Measurements from ENCODE around the gene RABGAP1L. TPM values are rescaled to one million over a fixed set of nuclear protein-coding genes. Genes with fewer than 3 reads are reported as not detected.
"Not testable (repeated sequence)": the region's sequence is repeated elsewhere in the genome, so short reads cannot be mapped to it uniquely, and the experiment has no call there.

The RABGAP1L gene
- polyA plus RNA-seq, 1 donor (not counting 4 experiments of a cell fraction or from before 2014, with no cell fraction given): 24.2 TPM

DNA sequence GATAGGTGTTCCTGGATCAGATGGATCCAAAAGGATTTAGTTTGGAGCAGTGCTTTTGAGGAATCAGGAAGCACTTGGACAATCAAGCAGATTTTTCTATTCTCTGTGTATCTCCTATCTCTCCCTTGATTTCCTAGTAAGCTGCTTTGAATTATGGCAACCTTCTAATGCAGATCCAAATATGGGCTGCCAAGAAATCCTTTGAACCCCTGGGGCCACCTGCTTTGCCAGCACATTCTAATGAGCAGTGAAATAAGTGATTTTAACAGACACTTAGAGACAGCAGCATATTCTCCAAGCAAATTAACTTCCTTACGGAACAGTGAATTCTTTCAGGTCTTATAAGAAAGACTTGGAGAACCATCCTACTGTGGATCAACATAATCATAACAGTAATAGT is 483.9 kb downstream of the RABGAP1L start:
- TF ChIP-seq, protein P1, sequence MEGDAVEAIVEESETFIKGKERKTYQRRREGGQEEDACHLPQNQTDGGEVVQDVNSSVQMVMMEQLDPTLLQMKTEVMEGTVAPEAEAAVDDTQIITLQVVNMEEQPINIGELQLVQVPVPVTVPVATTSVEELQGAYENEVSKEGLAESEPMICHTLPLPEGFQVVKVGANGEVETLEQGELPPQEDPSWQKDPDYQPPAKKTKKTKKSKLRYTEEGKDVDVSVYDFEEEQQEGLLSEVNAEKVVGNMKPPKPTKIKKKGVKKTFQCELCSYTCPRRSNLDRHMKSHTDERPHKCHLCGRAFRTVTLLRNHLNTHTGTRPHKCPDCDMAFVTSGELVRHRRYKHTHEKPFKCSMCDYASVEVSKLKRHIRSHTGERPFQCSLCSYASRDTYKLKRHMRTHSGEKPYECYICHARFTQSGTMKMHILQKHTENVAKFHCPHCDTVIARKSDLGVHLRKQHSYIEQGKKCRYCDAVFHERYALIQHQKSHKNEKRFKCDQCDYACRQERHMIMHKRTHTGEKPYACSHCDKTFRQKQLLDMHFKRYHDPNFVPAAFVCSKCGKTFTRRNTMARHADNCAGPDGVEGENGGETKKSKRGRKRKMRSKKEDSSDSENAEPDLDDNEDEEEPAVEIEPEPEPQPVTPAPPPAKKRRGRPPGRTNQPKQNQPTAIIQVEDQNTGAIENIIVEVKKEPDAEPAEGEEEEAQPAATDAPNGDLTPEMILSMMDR (optimal IDR thresholded peaks at IDR 0.05 in 1 of 3, IDR thresholded peaks at IDR 0.05 in 1 of 3, conservative IDR thresholded peaks at IDR 0.05 in 1 of 3; ENCODE audit: extremely low read depth in 1 of 3, insufficient read depth in 2 of 3, low read length in 3 of 3): no peak
- TF ChIP-seq EZH2 (IDR thresholded peaks at IDR 0.05; ENCODE audit: low read length): no peak
- H3K27ac ChIP-seq (ENCODE audit: control insufficient read depth, insufficient read depth, low read length): no peak overlapping the region
- no peaks in the 10 kb centered on the region for H3K79me2 ChIP-seq (ENCODE audit: control insufficient read depth, insufficient read depth, low read length)
- no peaks in the 10 kb centered on the region for H3K4me1 ChIP-seq (ENCODE audit: control insufficient read depth, extremely low read depth, insufficient read depth, low read length)
- no peaks in the 10 kb centered on the region for H4K20me1 ChIP-seq (ENCODE audit: control insufficient read depth, extremely low read depth, insufficient read depth, low read length)
- no peak overlapping the region for H3K4me2 ChIP-seq (ENCODE audit: control insufficient read depth, extremely low read depth, insufficient read depth, low read depth, low read length)
- no peaks in the 10 kb centered on the region for H3K9me1 ChIP-seq (ENCODE audit: control insufficient read depth, extremely low read depth, insufficient read depth, low read length)
- no peak overlapping the region for H2AFZ ChIP-seq (ENCODE audit: control insufficient read depth, low read length)
- no peaks in the 10 kb centered on the region for H3K9me3 ChIP-seq (ENCODE audit: control insufficient read depth, low read depth, low read length)
- no peaks in the 10 kb centered on the region for H3K27me3 ChIP-seq (ENCODE audit: control insufficient read depth, extremely low read depth, insufficient read depth, low read length)
- dilution Hi-C loops (cut with MboI; ENCODE audit: extremely low pct_ligation_motif_present, low sequenced_read_pairs): no loop called here
- H3K4me3 ChIP-seq (ENCODE audit: control insufficient read depth in 2 of 3, extremely low read depth in 1 of 3, insufficient read depth in 2 of 3, low read depth in 1 of 3, low read length in 3 of 3): no peak overlapping the region
- no peak overlapping the region for H3K9ac ChIP-seq (ENCODE audit: control insufficient read depth, extremely low read depth, insufficient read depth, low read length)
- H3K36me3 ChIP-seq (ENCODE audit: control insufficient read depth in 2 of 2, extremely low read depth in 1 of 2, insufficient read depth in 2 of 2, low read length in 2 of 2): no peaks in the 10 kb centered on the region
- DNase-seq (ENCODE audit: low read depth, low spot score) (no peak), FAIRE-seq (no peak)

DNA sequence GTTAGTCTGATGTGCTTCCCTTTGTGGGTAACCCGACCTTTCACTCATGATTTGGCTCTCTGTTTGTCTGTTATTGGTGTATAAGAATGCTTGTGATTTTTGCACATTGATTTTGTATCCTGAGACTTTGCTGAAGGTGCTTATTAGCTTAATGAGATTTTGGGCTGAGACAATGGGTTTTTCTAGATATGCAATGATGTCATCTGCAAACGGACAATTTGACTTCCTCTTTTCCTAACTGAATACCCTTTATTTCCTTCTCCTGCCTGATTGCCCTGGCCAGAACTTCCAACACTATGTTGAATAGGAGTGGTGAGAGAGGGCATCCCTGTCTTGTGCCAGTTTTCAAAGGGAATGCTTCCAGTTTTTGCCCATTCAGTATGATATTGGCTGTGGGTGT is 490.3 kb downstream of the RABGAP1L start:
- H3K36me3 ChIP-seq (ENCODE audit: control insufficient read depth in 2 of 2, extremely low read depth in 1 of 2, insufficient read depth in 2 of 2, low read length in 2 of 2); dilution Hi-C loops (cut with MboI; ENCODE audit: extremely low pct_ligation_motif_present, low sequenced_read_pairs); H3K4me1 ChIP-seq (ENCODE audit: control insufficient read depth, extremely low read depth, insufficient read depth, low read length); H3K27ac ChIP-seq (ENCODE audit: control insufficient read depth, insufficient read depth, low read length); H2AFZ ChIP-seq (ENCODE audit: control insufficient read depth, low read length); DNase-seq (ENCODE audit: low read depth, low spot score); H3K9me1 ChIP-seq (ENCODE audit: control insufficient read depth, extremely low read depth, insufficient read depth, low read length); FAIRE-seq; H3K9ac ChIP-seq (ENCODE audit: control insufficient read depth, extremely low read depth, insufficient read depth, low read length); H3K4me2 ChIP-seq (ENCODE audit: control insufficient read depth, extremely low read depth, insufficient read depth, low read depth, low read length); H3K4me3 ChIP-seq (ENCODE audit: control insufficient read depth in 2 of 3, extremely low read depth in 1 of 3, insufficient read depth in 2 of 3, low read depth in 1 of 3, low read length in 3 of 3); H4K20me1 ChIP-seq (ENCODE audit: control insufficient read depth, extremely low read depth, insufficient read depth, low read length); H3K27me3 ChIP-seq (ENCODE audit: control insufficient read depth, extremely low read depth, insufficient read depth, low read length); H3K79me2 ChIP-seq (ENCODE audit: control insufficient read depth, insufficient read depth, low read length); H3K9me3 ChIP-seq (ENCODE audit: control insufficient read depth, low read depth, low read length): not testable (repeated sequence)

DNA sequence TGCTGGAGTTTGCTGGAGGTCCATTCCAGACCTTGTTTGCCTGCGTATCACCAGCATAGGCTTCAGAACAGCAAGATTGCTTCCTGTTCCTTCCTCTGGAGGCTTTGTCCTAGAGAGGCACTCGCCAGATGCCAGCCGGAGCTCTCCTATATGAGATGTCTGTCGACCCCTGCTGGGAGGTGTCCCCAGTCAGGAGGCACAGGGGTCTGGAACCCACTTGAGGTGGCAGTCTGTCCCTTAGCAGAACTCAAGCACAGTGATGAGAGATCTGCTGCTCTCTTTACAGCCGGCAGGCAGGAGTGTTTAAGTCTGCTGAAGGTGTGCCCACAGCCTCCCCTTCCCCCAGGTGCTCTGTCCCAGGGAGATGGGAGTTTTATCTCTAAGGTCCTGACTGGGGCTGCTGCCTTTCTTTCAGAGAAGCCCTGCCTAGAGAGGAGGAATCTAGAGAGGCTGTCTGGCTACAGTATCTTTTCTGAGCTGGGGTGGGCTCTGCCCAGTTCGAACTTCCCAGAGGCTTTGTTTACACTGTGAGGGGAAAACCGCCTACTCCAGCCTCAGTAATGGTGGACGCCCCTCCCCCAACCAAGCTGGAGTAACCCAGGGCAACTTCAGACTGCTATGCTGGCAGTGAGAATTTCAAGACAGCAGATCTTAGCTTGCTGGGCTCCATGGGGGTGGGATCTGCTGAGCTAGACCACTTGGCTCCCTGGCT is 493.4 kb downstream of the RABGAP1L start:
- no peak overlapping the region for H3K4me2 ChIP-seq (ENCODE audit: control insufficient read depth, extremely low read depth, insufficient read depth, low read depth, low read length)
- DNase-seq (ENCODE audit: low read depth, low spot score) (no peak), FAIRE-seq (no peak)
- no peak overlapping the region for H3K27ac ChIP-seq (ENCODE audit: control insufficient read depth, insufficient read depth, low read length)
- no peaks in the 10 kb centered on the region for H3K9me3 ChIP-seq (ENCODE audit: control insufficient read depth, low read depth, low read length)
- TF ChIP-seq, protein P1 (optimal IDR thresholded peaks at IDR 0.05 in 1 of 3, IDR thresholded peaks at IDR 0.05 in 1 of 3, conservative IDR thresholded peaks at IDR 0.05 in 1 of 3; ENCODE audit: extremely low read depth in 1 of 3, insufficient read depth in 2 of 3, low read length in 3 of 3): no peak
- no peak for TF ChIP-seq EZH2 (IDR thresholded peaks at IDR 0.05; ENCODE audit: low read length)
- no peaks in the 10 kb centered on the region for H3K9me1 ChIP-seq (ENCODE audit: control insufficient read depth, extremely low read depth, insufficient read depth, low read length)
- no peak overlapping the region for H3K4me3 ChIP-seq (ENCODE audit: control insufficient read depth in 2 of 3, extremely low read depth in 1 of 3, insufficient read depth in 2 of 3, low read depth in 1 of 3, low read length in 3 of 3)
- no peaks in the 10 kb centered on the region for H3K79me2 ChIP-seq (ENCODE audit: control insufficient read depth, insufficient read depth, low read length)
- no peaks in the 10 kb centered on the region for H3K4me1 ChIP-seq (ENCODE audit: control insufficient read depth, extremely low read depth, insufficient read depth, low read length)
- H3K9ac ChIP-seq (ENCODE audit: control insufficient read depth, extremely low read depth, insufficient read depth, low read length): no peak overlapping the region
- dilution Hi-C loops (cut with MboI; ENCODE audit: extremely low pct_ligation_motif_present, low sequenced_read_pairs): no loop called here
- no peak overlapping the region for H2AFZ ChIP-seq (ENCODE audit: control insufficient read depth, low read length)
- no peaks in the 10 kb centered on the region for H3K36me3 ChIP-seq (ENCODE audit: control insufficient read depth in 2 of 2, extremely low read depth in 1 of 2, insufficient read depth in 2 of 2, low read length in 2 of 2)
- H3K27me3 ChIP-seq (ENCODE audit: control insufficient read depth, extremely low read depth, insufficient read depth, low read length): no peaks in the 10 kb centered on the region
- no peaks in the 10 kb centered on the region for H4K20me1 ChIP-seq (ENCODE audit: control insufficient read depth, extremely low read depth, insufficient read depth, low read length)

All from keratinocyte (primary cell).